Measurements from ENCODE around the gene TMEM140.
"Not testable (repeated sequence)": the region's sequence is repeated elsewhere in the genome, so short reads cannot be mapped to it uniquely, and the experiment has no call there.

The TMEM140 gene

GRCh38 chr7:135147899-135148721 lies at the start of gene TMEM140:
TMEM140 (plus strand) TSS chr7:135148072; CDS start chr7:135164442, 16,370 bp downstream.
- DNase-seq (ENCODE audit: extremely low read depth in 1 of 2, low read depth in 1 of 2), result no peak

- no peak for DNase-seq (ENCODE audit: extremely low read depth in 1 of 2, low read depth in 1 of 2)
Observed at GRCh38 chr7:135098391-135098790, 49.5 kb upstream of the TMEM140 start.

GRCh38 chr7:135100856-135101255 lies 47.0 kb upstream of the TMEM140 start:
- no peak for DNase-seq (ENCODE audit: extremely low read depth in 1 of 2, low read depth in 1 of 2)

- no peak for DNase-seq (ENCODE audit: extremely low read depth in 1 of 2, low read depth in 1 of 2)
Observed at GRCh38 chr7:135102372-135102771, 45.5 kb upstream of the TMEM140 start.

GRCh38 chr7:135109562-135109961 lies 38.3 kb upstream of the TMEM140 start:
- no peak for DNase-seq (ENCODE audit: extremely low read depth in 1 of 2, low read depth in 1 of 2)

GRCh38 chr7:135109976-135110375 lies 37.9 kb upstream of the TMEM140 start:
- no peak for DNase-seq (ENCODE audit: extremely low read depth in 1 of 2, low read depth in 1 of 2)

- no peak for DNase-seq (ENCODE audit: extremely low read depth in 1 of 2, low read depth in 1 of 2)
Observed at GRCh38 chr7:135111379-135111778, 36.5 kb upstream of the TMEM140 start.

GRCh38 chr7:135114622-135115021 lies 33.2 kb upstream of the TMEM140 start:
- DNase-seq (ENCODE audit: extremely low read depth in 1 of 2, low read depth in 1 of 2), result no peak

- DNase-seq (ENCODE audit: extremely low read depth in 1 of 2, low read depth in 1 of 2), result no peak
Observed at GRCh38 chr7:135117096-135117495, 30.8 kb upstream of the TMEM140 start.

- DNase-seq (ENCODE audit: extremely low read depth in 1 of 2, low read depth in 1 of 2), result no peak
Observed at GRCh38 chr7:135121868-135122267, 26.0 kb upstream of the TMEM140 start.

- DNase-seq (ENCODE audit: extremely low read depth in 1 of 2, low read depth in 1 of 2), result not testable (repeated sequence)
Observed at GRCh38 chr7:135124631-135125030, 23.2 kb upstream of the TMEM140 start.

GRCh38 chr7:135128931-135129330 lies 18.9 kb upstream of the TMEM140 start:
- no peak for DNase-seq (ENCODE audit: extremely low read depth in 1 of 2, low read depth in 1 of 2)

- DNase-seq (ENCODE audit: extremely low read depth in 1 of 2, low read depth in 1 of 2), result no peak
Observed at GRCh38 chr7:135129579-135129978, 18.3 kb upstream of the TMEM140 start.

- DNase-seq (ENCODE audit: extremely low read depth in 1 of 2, low read depth in 1 of 2), result no peak
Observed at GRCh38 chr7:135143885-135144668, 3.8 kb upstream of the TMEM140 start.

GRCh38 chr7:135147341-135147898 lies 452 bp upstream of the TMEM140 start:
- DNase-seq (ENCODE audit: extremely low read depth in 1 of 2, low read depth in 1 of 2), result no peak

- no peak for DNase-seq (ENCODE audit: extremely low read depth in 1 of 2, low read depth in 1 of 2)
Observed at GRCh38 chr7:135150072-135150782, 2.4 kb downstream of the TMEM140 start.

- DNase-seq (ENCODE audit: extremely low read depth in 1 of 2, low read depth in 1 of 2), result no peak
Observed at GRCh38 chr7:135151132-135151531, 3.3 kb downstream of the TMEM140 start.

GRCh38 chr7:135151533-135151932 lies 3.7 kb downstream of the TMEM140 start:
- no peak for DNase-seq (ENCODE audit: extremely low read depth in 1 of 2, low read depth in 1 of 2)

- no peak for DNase-seq (ENCODE audit: extremely low read depth in 1 of 2, low read depth in 1 of 2)
Observed at GRCh38 chr7:135152442-135152841, 4.6 kb downstream of the TMEM140 start.

GRCh38 chr7:135154734-135155133 lies 6.9 kb downstream of the TMEM140 start:
- DNase-seq (ENCODE audit: extremely low read depth in 1 of 2, low read depth in 1 of 2), result no peak

GRCh38 chr7:135156290-135156689 lies 8.4 kb downstream of the TMEM140 start:
- no peak for DNase-seq (ENCODE audit: extremely low read depth in 1 of 2, low read depth in 1 of 2)

Measured in stimulated activated CD8-positive, alpha-beta memory T cell treated with anti-CD3 and anti-CD28 coated beads, Interleukin-7, amount 100 ng/mL, for 48 hours (primary cell).